HEK293T (cell line): Measurements from ENCODE around the gene CCSER1.

Source experiments
- CTCF ChIA-PET: fragments of 350-600 bp; formaldehyde crosslinking; extraction: SDS; loops from one replicate; lab custom pipeline; 2021; ENCODE audit warnings: antibody characterized with exemption, inconsistent platforms; lab: Yijun Ruan, JAX
- POLR2A ChIA-PET: fragments of 350-600 bp; formaldehyde crosslinking; extraction: SDS; loops from one replicate; lab custom pipeline; 2020; ENCODE audit warnings: antibody characterized with exemption, inconsistent platforms; lab: Yijun Ruan, JAX
- DNase-seq: peaks from one replicate; pipeline ENCODE4 v3.0.0; 2012; ENCODE audit warnings: mixed read lengths; ENCODE audit errors: extremely low spot score
- ARNT ChIP-seq: fragments of 450-650 bp; IDR thresholded peaks from 2 replicates; pipeline ENCODE4 v1.6.1; 2017; ENCODE audit warnings: mild to moderate bottlenecking
- BHLHE40 ChIP-seq: fragments of 450-650 bp; IDR thresholded peaks from 2 replicates; pipeline ENCODE4 v1.6.1; 2016; ENCODE audit warnings: mild to moderate bottlenecking, moderate library complexity, borderline replicate concordance
- CTBP1 ChIP-seq: fragments of 450-650 bp; IDR thresholded peaks from 2 replicates; pipeline ENCODE4 v1.6.1; 2016; ENCODE audit warnings: borderline replicate concordance
- ELF4 ChIP-seq: fragments of 450-650 bp; IDR thresholded peaks from 2 replicates; pipeline ENCODE4 v1.6.1; 2017; ENCODE audit warnings: antibody characterized with exemption
- FOXA1 ChIP-seq: fragments of 450-650 bp; IDR thresholded peaks from 2 replicates; pipeline ENCODE4 v1.6.1; 2016; ENCODE audit warnings: mild to moderate bottlenecking
- FOXK2 ChIP-seq: fragments of 450-650 bp; IDR thresholded peaks from 2 replicates; pipeline ENCODE4 v1.6.1; 2016; ENCODE audit warnings: mild to moderate bottlenecking
- FOXM1 ChIP-seq: fragments of 450-650 bp; IDR thresholded peaks from 2 replicates; pipeline ENCODE4 v1.6.1; 2017; ENCODE audit warnings: mild to moderate bottlenecking, borderline replicate concordance
- HDGF ChIP-seq: fragments of 450-650 bp; IDR thresholded peaks from 2 replicates; pipeline ENCODE4 v1.6.1; 2017; ENCODE audit warnings: antibody characterized with exemption, borderline replicate concordance
- L3MBTL2 ChIP-seq: fragments of 450-650 bp; conservative IDR thresholded peaks from 2 replicates; pipeline ENCODE4 v1.6.1; 2016; ENCODE audit warnings: mild to moderate bottlenecking
- LEF1 ChIP-seq: fragments of 450-650 bp; IDR thresholded peaks from 2 replicates; pipeline ENCODE4 v1.6.1; 2017; ENCODE audit warnings: mild to moderate bottlenecking, borderline replicate concordance
- NFRKB ChIP-seq: fragments of 450-650 bp; IDR thresholded peaks from 2 replicates; pipeline ENCODE4 v1.6.1; 2016; ENCODE audit warnings: mild to moderate bottlenecking, moderate library complexity
- SP1 ChIP-seq: fragments of 450-650 bp; IDR thresholded peaks from 2 replicates; pipeline ENCODE4 v1.6.1; 2017
- SUZ12 ChIP-seq: fragments of 450-650 bp; IDR thresholded peaks from 2 replicates; pipeline ENCODE4 v1.6.1; 2016; ENCODE audit warnings: mild to moderate bottlenecking
- TARDBP ChIP-seq: fragments of 450-650 bp; IDR thresholded peaks from 2 replicates; pipeline ENCODE4 v1.6.1; 2016
- ZNF384 ChIP-seq: fragments of 450-650 bp; IDR thresholded peaks from 2 replicates; pipeline ENCODE4 v1.6.1; 2016
- TF ChIP-seq, protein P1 (sequence below): fragments of 450-650 bp; IDR thresholded peaks from 2 replicates; pipeline ENCODE4 v1.6.1; 2016

The CCSER1 gene

DNA sequence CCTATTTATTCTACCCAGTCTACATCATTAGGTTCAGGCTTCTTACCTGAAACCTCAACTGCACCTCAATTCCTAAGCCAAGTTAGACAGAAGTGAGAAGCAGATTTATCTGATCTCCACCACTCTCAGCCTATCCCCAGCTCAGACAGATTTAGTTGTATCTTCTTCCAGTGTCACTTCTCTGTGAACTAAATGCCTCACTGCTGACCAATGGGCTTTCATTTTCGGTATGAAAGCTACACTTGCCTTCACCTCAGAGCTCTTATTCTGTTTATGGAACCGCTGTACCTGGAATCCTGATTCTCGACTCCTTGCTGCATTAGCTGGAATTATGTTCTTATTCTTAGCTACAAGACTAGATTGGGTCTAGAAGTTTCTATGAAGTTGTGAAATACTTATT lies 833.2 kb downstream of the CCSER1 start:
- TF ChIP-seq FOXK2: no peak
- no peak for TF ChIP-seq HDGF
- no peak for TF ChIP-seq ELF4
- no peak for TF ChIP-seq LEF1
- no peak for TF ChIP-seq ARNT
- TF ChIP-seq NFRKB: no peak
- TF ChIP-seq SUZ12: no peak
- TF ChIP-seq, protein P1, sequence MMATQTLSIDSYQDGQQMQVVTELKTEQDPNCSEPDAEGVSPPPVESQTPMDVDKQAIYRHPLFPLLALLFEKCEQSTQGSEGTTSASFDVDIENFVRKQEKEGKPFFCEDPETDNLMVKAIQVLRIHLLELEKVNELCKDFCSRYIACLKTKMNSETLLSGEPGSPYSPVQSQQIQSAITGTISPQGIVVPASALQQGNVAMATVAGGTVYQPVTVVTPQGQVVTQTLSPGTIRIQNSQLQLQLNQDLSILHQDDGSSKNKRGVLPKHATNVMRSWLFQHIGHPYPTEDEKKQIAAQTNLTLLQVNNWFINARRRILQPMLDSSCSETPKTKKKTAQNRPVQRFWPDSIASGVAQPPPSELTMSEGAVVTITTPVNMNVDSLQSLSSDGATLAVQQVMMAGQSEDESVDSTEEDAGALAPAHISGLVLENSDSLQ: no peak
- TF ChIP-seq CTBP1: no peak
- TF ChIP-seq FOXA1: no peak
- no peak for TF ChIP-seq ZNF384
- no peak for TF ChIP-seq FOXM1
- no peak for TF ChIP-seq BHLHE40
- TF ChIP-seq TARDBP: no peak
- no peak for TF ChIP-seq SP1
- no peak for TF ChIP-seq L3MBTL2
- DNase-seq: no peak
- ChIA-PET CTCF (interaction anchor here (0.6 kb wide), 1 partner anchor 80 kb away, joined by 3 read pairs; no protein-coding TSS in a partner anchor), POLR2A (no interaction called here)

DNA sequence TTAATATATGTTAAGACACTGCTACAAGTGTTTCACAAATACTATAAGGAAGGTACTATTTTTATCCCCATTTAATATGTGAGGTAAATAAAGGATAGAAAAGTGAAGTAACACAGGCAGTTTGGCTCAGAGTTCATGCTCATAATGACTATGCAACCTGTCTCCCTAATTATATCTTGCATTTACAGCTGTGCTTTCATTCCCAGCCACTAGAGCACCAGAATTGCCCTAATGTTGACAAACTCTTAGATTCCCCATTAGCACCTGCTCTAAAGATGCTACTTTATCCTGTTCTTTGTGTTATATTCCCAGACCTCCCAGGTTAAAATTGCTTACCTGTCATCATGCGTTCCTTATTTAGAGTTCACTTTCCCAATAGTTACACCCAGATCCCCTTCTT lies 833.6 kb downstream of the CCSER1 start:
- ChIA-PET POLR2A (no interaction called here), CTCF (interaction anchor here (0.6 kb wide), 1 partner anchor 79 kb away, joined by 3 read pairs; no protein-coding TSS in a partner anchor)
- no peak for DNase-seq
- no peak for TF ChIP-seq FOXK2
- TF ChIP-seq LEF1: no peak
- TF ChIP-seq ELF4: no peak
- TF ChIP-seq CTBP1: no peak
- no peak for TF ChIP-seq BHLHE40
- no peak for TF ChIP-seq HDGF
- TF ChIP-seq FOXA1: no peak
- no peak for TF ChIP-seq ARNT
- TF ChIP-seq, protein P1: no peak
- TF ChIP-seq FOXM1: no peak
- TF ChIP-seq NFRKB: no peak
- TF ChIP-seq ZNF384: no peak
- TF ChIP-seq L3MBTL2: no peak
- no peak for TF ChIP-seq SP1
- no peak for TF ChIP-seq SUZ12
- TF ChIP-seq TARDBP: no peak

DNA sequence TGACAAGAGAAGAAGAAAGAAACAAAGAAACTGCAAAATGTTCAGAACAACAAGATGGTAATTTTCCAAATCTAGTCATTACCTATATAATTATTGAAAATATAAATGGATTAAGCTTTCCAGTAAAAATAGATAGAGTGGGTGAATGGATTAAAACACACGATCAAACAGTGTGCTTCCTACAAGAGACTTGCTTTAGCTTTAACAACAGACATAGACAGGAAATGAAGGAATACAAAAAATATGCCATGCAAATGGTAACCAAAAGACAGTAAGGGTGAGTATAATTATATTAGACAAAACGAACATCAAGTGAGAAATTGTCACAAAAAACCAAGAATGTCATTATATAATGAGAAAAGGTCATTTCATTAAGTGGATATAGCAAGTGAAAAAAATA lies 842.8 kb downstream of the CCSER1 start:
- DNase-seq: no peak
- TF ChIP-seq BHLHE40: no peak
- no peak for TF ChIP-seq SP1
- no peak for TF ChIP-seq ARNT
- no peak for TF ChIP-seq ELF4
- TF ChIP-seq FOXK2: no peak
- TF ChIP-seq LEF1: no peak
- TF ChIP-seq CTBP1: no peak
- no peak for TF ChIP-seq TARDBP
- no peak for TF ChIP-seq ZNF384
- TF ChIP-seq L3MBTL2: no peak
- TF ChIP-seq, protein P1: no peak
- TF ChIP-seq FOXM1: no peak
- no peak for TF ChIP-seq SUZ12
- TF ChIP-seq NFRKB: no peak
- no peak for TF ChIP-seq FOXA1
- TF ChIP-seq HDGF: no peak
- ChIA-PET POLR2A (no interaction called here), CTCF (no interaction called here)

DNA sequence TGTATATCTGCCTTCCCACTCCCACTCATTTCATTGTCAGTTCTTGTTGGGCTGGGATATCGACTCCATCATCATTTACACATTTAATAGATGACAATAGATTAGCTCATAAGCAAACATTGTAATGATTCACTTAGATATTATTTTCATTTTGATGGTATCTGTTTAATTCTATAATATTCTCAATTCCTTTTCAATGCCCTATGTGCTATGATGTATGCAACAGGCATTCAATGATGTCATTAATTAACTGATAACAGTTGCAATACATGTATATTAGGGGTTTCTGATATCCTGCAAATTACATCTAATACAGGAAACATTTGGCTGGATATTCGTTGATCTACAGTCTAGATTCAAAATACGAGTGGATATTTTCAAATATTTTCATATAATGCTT lies 850.5 kb downstream of the CCSER1 start:
- ChIA-PET POLR2A (no interaction called here), CTCF (no interaction called here)
- TF ChIP-seq NFRKB: no peak
- no peak for TF ChIP-seq LEF1
- TF ChIP-seq ZNF384: no peak
- TF ChIP-seq FOXK2: no peak
- TF ChIP-seq SUZ12: no peak
- TF ChIP-seq BHLHE40: no peak
- TF ChIP-seq FOXM1: no peak
- no peak for TF ChIP-seq ELF4
- TF ChIP-seq L3MBTL2: no peak
- TF ChIP-seq TARDBP: no peak
- TF ChIP-seq CTBP1: no peak
- no peak for TF ChIP-seq ARNT
- no peak for DNase-seq

DNA sequence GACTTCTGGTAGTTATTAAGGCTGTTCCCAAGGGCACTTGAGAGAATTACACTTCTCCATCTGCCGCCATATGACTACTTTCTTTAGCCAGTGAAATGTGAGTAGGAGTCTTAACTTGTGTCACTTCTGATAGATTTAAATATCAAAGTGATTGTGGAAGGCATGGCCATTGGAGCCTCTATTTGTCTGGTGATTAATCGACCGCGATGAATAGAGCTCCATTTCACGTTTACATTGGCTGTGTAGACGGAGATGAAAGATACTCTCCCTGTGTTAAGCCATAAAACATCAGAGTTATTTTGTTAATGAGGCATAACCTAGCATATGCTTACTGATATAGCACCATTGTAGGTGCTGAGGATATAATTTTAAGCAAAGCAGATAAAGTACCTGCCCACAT lies 852.4 kb downstream of the CCSER1 start:
- POLR2A ChIA-PET: no interaction called here
- CTCF ChIA-PET: no interaction called here
- DNase-seq: no peak
- TF ChIP-seq FOXK2: no peak
- TF ChIP-seq, protein P1: no peak
- TF ChIP-seq CTBP1: no peak
- TF ChIP-seq NFRKB: no peak
- TF ChIP-seq BHLHE40: no peak
- TF ChIP-seq FOXA1: no peak
- no peak for TF ChIP-seq SUZ12
- TF ChIP-seq FOXM1: no peak
- no peak for TF ChIP-seq TARDBP
- TF ChIP-seq ZNF384: no peak
- TF ChIP-seq L3MBTL2: no peak
- TF ChIP-seq HDGF: no peak
